AG09309 (cell line): ENCODE results near the gene GABBR2.

ENCODE experiments used
- DNase-seq: peaks from one replicate; pipeline ENCODE4 v3.0.0-alpha.2; 2010; ENCODE audit warnings: low read depth
- H3K4me3 ChIP-seq: 2 replicates; pipeline ENCODE4 v1.5.1; 2011; ENCODE audit warnings: mild to moderate bottlenecking, low read depth, low read length, moderate library complexity; ENCODE audit not compliant: control insufficient read depth
- TF ChIP-seq, protein P1 (sequence below): IDR thresholded peaks from 2 replicates; pipeline ENCODE4 v1.5.1; 2011; ENCODE audit warnings: mild to moderate bottlenecking, low read depth, low read length, inconsistent platforms; ENCODE audit not compliant: insufficient read depth, control insufficient read depth; ENCODE audit errors: missing control alignments

The GABBR2 gene

DNA sequence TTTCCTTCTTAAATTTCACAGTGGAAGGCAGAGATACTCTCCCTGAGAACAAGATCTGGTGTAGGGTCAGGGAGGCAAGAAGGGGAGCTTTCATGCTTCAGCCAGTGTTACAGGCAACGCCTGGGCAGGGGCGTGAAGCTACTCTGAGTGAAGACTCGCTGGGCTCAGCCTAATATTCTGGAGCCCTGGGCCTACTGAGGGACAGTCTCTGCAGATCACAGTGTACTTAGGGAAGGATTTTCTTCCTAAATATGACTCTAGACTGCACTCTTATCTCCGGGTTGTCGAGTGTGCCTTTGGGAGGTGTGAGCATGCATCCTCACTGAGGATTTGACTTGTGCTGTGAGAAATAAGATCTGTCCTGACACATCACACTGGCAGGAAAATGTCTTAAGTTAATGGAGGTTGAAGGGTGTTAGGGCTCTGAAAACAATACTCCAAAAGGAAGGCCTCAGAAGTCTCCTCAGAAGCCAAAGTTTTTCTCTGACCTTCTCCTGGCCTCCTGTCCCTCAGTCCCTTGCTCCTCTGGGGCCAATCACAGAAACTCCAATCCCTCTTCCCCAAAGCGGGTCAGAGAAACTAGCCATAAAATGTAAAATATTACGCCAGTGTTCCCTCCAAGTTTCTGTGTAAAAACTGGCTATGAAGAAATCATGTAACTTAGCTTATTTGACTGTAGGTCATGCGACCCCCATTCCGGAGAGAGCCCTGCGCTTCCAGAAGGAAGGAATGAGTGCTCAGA is 296.5 kb downstream of the GABBR2 start:
- no peak for DNase-seq
- TF ChIP-seq, protein P1, sequence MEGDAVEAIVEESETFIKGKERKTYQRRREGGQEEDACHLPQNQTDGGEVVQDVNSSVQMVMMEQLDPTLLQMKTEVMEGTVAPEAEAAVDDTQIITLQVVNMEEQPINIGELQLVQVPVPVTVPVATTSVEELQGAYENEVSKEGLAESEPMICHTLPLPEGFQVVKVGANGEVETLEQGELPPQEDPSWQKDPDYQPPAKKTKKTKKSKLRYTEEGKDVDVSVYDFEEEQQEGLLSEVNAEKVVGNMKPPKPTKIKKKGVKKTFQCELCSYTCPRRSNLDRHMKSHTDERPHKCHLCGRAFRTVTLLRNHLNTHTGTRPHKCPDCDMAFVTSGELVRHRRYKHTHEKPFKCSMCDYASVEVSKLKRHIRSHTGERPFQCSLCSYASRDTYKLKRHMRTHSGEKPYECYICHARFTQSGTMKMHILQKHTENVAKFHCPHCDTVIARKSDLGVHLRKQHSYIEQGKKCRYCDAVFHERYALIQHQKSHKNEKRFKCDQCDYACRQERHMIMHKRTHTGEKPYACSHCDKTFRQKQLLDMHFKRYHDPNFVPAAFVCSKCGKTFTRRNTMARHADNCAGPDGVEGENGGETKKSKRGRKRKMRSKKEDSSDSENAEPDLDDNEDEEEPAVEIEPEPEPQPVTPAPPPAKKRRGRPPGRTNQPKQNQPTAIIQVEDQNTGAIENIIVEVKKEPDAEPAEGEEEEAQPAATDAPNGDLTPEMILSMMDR = no peak
- no peak overlapping the region for H3K4me3 ChIP-seq

DNA sequence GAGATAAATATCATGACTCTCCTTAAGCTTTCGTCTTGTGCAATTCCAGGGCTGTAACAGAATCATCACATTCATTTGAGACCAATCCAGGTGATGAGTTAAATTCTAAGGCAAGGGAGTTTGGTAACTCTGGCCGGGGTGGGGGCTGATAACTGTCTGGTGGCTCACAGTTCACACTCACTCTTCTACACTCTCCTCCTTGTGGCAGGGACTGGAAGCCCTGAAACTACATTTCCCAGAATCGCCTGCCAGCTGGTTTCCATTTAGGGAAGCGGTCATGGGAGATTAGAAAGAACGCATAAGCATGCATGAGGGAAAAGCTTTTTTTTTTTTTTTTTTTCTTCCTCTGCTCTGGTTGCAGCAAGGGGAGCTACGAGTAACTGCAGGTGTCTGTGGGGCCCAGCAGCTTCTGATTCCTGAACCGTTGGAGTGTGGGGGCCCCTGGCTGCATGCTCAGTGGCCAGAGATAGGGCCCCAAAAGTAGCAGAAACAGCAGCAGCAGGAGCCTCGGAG is 298.5 kb downstream of the GABBR2 start:
- TF ChIP-seq, protein P1 = peak; percentile 64
- DNase-seq = peak; percentile 78
- H3K4me3 ChIP-seq = no peak overlapping the region

DNA sequence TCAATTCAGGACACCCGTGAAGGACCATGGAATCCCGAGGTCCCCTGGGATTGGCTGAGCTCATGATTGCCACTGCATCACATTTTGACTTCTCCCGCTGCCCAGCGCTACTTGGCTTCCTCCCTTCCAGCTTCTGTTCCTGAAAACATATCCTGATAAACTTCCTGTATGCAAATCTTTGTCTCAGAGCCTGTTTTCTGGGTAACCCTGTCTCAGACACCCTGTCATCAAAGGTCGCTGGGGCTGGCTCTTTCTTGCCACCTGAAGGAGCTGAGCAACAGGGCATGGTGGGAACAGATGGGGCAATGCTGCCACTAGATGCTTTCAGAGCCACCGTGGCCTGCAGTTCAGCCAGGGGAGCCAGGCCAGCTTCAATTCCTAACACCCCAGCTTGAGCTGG is 299.0 kb downstream of the GABBR2 start:
- no peak overlapping the region for H3K4me3 ChIP-seq
- TF ChIP-seq, protein P1 = no peak
- DNase-seq = no peak

DNA sequence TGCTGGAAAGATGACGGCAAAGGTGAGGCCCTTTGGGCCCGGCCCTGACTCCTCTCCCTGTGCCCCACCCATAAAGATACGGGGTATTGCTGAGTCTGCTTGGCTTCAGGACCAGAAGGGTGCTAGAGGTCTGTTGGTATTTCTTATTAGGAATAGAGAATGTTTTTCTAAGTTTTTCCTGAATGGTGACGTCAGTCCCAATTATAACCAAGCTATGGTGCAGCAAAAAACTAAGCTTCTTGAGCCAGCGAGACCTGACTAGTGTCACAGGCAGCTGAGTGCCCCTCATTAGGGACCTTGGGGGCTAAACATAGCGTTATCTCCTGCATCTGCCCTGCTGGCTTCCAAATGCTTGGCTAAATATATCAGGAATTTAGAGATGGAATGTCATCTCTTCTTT is 302.3 kb downstream of the GABBR2 start:
- no peak overlapping the region for H3K4me3 ChIP-seq
- no peak for DNase-seq
- TF ChIP-seq, protein P1 = no peak

DNA sequence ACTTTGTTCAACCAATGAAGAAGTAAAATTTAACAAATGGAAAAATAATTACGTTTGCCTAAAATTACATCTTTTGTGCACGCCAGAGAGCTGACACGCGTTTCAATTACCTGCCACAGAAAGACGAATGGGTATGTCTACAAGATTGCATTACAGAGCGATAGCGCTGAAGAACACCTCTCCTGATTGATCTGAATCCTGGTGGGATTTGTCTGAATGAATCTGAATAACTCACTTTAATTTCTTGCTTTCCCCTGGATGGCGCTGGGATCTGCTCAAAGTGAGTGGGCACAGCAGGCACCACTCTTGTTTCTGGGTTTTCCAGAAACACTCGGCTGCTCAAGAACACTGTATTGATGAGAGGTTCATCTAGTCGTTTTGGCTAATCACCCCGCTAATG is 304.5 kb downstream of the GABBR2 start:
- TF ChIP-seq, protein P1 = no peak
- DNase-seq = no peak

DNA sequence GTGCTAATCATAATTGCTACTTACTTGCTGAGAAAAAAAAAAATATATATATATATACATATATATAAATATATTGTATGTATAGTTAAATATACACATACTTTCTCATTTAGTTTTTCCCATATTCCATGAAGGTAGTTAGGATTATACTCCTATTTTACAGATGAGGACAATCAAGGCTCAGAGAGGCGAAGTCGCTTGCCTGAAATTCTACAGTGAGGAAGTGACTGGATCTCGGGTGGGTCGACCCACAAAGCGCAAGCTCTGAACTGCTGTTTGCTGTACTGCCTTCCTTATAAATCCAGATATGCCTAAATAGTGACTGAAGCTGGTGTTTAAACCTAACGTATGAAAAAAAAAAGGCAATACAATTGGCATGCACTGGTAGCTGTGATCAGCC is 305.0 kb downstream of the GABBR2 start:
- TF ChIP-seq, protein P1 = no peak
- no peak for DNase-seq
- no peak overlapping the region for H3K4me3 ChIP-seq

More for the DNA sequence above, 304.5 kb downstream of the GABBR2 start:
- no peak overlapping the region for H3K4me3 ChIP-seq
